Measurements from ENCODE around the gene FXYD6. TPM values are rescaled to one million over a fixed set of nuclear protein-coding genes. Genes with fewer than 3 reads are reported as not detected.

FXYD6 gene
- total RNA-seq, 1 donor from 2014 or later = not detected

DNA sequence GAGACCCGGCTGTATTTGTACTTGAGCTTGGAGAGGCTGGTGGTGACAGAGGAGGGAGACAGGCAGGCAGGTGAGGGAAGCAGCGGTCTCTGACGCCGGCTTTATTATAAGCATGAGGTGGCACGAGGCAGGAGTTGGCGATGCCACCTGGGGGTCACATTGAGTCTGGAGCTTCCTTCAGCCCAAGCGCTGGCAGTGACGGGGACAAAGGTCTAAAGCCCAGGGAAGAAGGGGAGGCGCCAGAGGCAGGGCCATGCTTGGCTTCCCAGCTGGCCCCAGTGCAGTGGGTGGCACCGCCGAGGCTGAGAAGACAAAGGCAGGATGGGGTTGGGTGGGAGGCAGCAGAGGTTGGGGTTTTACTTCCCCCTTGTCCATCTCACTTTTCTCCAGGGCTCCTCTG, 56.4 kb downstream of the FXYD6 start:
- ATAC-seq (ENCODE audit: low read depth) (no peak), DNase-seq (no peak)
- Mint-ChIP-seq H3K27me3 (peaks cover 9% of the 10 kb centered on the region), H3K4me3 (no peak overlapping the region), H3K9me3 (no peaks in the 10 kb centered on the region), H3K4me1 (peaks cover 70% of the 10 kb centered on the region), H3K36me3 (ENCODE audit: low read depth) (no peaks in the 10 kb centered on the region), H3K27ac (no peak overlapping the region)
- CTCF ChIA-PET = interaction anchor here (2.3 to 11.0 kb wide), 3 partner anchors 15 to 233 kb away, joined by 15 to 265 read pairs (median 110); no protein-coding TSS in a partner anchor
- intact Hi-C loops (cut with micrococcal nuclease) = loop anchor here (5.0 kb wide), 1 partner anchor 352 kb away; no protein-coding TSS in a partner anchor
- POLR2A ChIA-PET = interaction anchor here (0.6 to 6.6 kb wide), 4 partner anchors 8 to 1345 kb away, joined by 3 to 101 read pairs (median 3); no protein-coding TSS in a partner anchor
- TF ChIP-seq, protein P1, sequence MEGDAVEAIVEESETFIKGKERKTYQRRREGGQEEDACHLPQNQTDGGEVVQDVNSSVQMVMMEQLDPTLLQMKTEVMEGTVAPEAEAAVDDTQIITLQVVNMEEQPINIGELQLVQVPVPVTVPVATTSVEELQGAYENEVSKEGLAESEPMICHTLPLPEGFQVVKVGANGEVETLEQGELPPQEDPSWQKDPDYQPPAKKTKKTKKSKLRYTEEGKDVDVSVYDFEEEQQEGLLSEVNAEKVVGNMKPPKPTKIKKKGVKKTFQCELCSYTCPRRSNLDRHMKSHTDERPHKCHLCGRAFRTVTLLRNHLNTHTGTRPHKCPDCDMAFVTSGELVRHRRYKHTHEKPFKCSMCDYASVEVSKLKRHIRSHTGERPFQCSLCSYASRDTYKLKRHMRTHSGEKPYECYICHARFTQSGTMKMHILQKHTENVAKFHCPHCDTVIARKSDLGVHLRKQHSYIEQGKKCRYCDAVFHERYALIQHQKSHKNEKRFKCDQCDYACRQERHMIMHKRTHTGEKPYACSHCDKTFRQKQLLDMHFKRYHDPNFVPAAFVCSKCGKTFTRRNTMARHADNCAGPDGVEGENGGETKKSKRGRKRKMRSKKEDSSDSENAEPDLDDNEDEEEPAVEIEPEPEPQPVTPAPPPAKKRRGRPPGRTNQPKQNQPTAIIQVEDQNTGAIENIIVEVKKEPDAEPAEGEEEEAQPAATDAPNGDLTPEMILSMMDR (IDR thresholded peaks at IDR 0.05) = no peak

DNA sequence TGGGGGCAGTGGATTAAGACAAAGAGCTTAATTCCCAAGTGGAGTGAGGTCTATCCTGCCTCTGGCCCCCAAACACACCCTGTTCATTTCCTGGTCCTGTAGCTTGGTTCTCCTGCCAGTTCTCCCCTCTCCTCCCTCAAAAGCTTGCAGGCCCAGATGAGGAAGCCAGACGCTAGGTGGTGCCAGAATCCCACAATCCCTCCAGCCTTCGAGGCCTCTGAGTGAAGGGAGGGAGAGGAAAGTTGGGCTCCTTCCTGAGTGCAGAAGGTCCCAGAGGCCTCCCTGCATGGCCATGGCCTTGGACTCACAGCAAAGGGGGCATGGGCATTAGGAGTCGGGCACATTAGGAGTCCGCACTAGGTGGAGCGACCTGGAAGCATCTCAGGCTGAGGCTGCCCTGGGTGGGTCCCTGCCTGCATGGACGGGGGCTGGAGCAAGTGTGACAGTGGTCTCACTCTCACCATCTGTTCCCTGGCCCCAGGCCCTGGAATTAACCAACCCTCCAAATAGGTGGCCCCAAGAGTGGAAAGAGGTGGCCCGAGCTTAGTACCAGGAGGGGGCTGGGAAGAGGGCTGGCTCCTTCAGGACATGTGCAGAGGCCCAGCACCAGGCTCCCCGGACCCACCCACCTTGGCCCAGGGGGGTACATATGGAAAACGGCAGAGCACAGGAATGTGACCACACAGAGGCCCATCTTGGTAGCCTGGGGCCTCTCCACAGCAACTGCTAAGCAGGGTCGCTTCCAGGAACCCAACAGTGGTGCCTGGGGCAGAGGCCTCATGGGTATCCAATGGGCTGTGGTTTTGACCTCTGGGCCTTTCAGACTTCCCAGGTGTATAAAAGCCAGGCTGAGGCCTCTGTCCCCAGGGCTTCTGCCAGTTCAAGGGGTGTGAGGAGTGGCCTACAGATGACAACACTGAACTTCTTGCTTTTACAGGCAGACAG, 57.1 kb downstream of the FXYD6 start:
- H3K4me1 Mint-ChIP-seq = peaks cover 74% of the 10 kb centered on the region
- peaks cover 7% of the 10 kb centered on the region for H3K27me3 Mint-ChIP-seq
- no peaks in the 10 kb centered on the region for H3K36me3 Mint-ChIP-seq (ENCODE audit: low read depth)
- no peak for DNase-seq
- ATAC-seq (ENCODE audit: low read depth) = no peak
- intact Hi-C loops (cut with micrococcal nuclease) = loop anchor here (5.0 kb wide), 2 partner anchors 353 to 492 kb away; partner anchors contain the start of gene CEP164
- H3K27ac Mint-ChIP-seq = peak overlapping the region; percentile 97
- TF ChIP-seq, protein P1 (IDR thresholded peaks at IDR 0.05) = no peak
- H3K4me3 Mint-ChIP-seq = no peak overlapping the region
- ChIA-PET POLR2A (interaction anchor here (0.6 to 6.6 kb wide), 4 partner anchors 9 to 1346 kb away, joined by 3 to 101 read pairs (median 33); no protein-coding TSS in a partner anchor), CTCF (interaction anchor here (0.8 to 11.0 kb wide), 9 partner anchors 10 to 393 kb away, joined by 3 to 265 read pairs (median 15); no protein-coding TSS in a partner anchor)
- no peaks in the 10 kb centered on the region for H3K9me3 Mint-ChIP-seq

DNA sequence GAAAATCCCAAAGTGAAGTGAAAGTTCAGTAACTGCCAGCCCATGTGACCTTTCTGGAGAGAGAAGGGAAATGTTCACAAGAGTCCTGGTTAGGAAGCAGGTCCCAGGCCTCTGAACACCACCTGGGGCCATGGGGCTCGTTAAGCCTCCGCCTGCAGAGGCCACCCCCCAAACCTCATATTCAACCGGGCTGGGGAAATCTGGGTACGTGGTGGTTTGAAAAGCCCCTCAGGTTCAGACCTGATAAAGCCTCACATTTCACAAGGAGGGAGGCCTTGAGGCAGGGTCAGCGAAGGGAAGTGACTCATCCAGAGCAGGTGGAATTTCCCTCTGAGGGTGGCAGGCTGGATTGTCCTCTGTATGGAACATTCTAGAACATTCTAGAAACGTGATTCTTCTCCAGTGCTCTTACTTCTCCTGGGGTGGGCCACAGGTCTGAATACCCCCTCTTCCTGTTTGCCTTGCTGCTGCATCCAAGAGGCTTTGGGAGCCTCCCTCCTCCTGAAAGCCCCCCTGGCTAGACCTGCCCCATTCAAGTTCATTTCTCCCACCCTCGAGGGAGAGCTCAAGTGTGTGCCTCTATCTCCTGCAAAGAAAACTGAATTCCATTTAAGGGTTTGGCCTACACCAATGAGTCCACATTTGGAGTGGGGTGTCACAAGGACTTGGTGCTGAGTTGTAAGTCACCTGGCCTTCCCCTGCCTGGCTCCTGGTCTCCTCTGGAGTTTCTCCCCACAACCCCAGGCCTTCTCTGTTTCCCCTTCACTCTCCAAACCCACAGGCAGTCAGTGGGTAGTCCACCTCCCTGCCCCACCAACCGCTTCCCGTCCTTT, 58.2 kb downstream of the FXYD6 start:
- Mint-ChIP-seq H3K4me1 (peaks cover 74% of the 10 kb centered on the region), H3K4me3 (peak overlapping the region; percentile 88), H3K27ac (peak overlapping the region; percentile 97), H3K9me3 (no peaks in the 10 kb centered on the region), H3K27me3 (peaks cover 3% of the 10 kb centered on the region), H3K36me3 (ENCODE audit: low read depth) (no peaks in the 10 kb centered on the region)
- ChIA-PET POLR2A (interaction anchor here (0.7 to 6.6 kb wide), 15 partner anchors 10 to 587 kb away, joined by 3 to 132 read pairs (median 27); partner anchors contain the start of genes CEP164, IL10RA, PCSK7 and RNF214), CTCF (interaction anchor here (0.8 to 11.0 kb wide), 20 partner anchors 10 to 587 kb away, joined by 3 to 265 read pairs (median 4); no protein-coding TSS in a partner anchor)
- ATAC-seq (ENCODE audit: low read depth) = peak; percentile 10
- intact Hi-C loops (cut with micrococcal nuclease) = loop anchor here (5.0 kb wide), 1 partner anchor 491 kb away; the partner anchor contains the start of gene CEP164
- TF ChIP-seq, protein P1 (IDR thresholded peaks at IDR 0.05) = no peak
- no peak for DNase-seq

DNA sequence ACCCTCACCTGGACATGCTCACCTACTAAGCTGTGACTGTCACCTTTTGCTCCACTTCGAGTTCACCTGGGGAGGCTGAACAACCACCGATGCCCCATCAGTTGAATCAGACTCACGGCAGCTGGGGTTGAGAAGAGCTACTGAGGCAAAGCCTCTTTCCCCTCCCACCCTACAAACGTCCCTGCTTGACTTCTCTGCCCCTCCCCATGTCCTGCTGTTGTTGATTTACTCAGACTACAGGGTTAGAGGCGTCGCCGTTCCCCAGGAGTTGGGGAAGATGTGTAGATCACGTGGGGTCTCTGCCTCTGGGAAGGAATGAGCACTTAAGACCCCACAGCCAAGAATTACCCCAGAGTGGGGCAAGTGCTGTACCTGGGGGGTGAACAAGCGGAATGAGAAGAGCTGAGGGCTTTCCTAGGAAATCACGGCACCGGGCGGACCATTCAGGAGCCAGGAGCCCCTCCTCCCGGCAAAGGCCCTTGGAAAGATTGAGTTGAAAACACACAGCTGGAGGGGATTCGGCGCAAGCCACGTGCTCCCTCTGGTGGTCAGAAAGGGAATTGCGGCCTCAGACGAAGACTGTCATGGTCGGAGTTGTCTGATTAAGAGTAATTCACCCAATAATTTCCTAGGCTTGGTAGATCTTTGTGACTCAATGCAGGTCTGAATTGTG, 59.0 kb downstream of the FXYD6 start:
- peaks cover 75% of the 10 kb centered on the region for H3K4me1 Mint-ChIP-seq
- peak overlapping the region; percentile 88 for H3K4me3 Mint-ChIP-seq
- peak overlapping the region; percentile 97 for H3K27ac Mint-ChIP-seq
- H3K36me3 Mint-ChIP-seq (ENCODE audit: low read depth) = no peaks in the 10 kb centered on the region
- peak; percentile 17 for ATAC-seq (ENCODE audit: low read depth)
- peak; percentile 81 for DNase-seq
- TF ChIP-seq, protein P1 (IDR thresholded peaks at IDR 0.05) = peak; percentile 80
- POLR2A ChIA-PET = interaction anchor here (0.6 to 6.6 kb wide), 26 partner anchors 9 to 872 kb away, joined by 3 to 132 read pairs (median 6); partner anchors contain the start of genes ARCN1, CEP164, IL10RA and PCSK7
- no peaks in the 10 kb centered on the region for H3K9me3 Mint-ChIP-seq
- intact Hi-C loops (cut with micrococcal nuclease) = loop anchor here (1.0 to 5.0 kb wide), 2 partner anchors 10 to 490 kb away; partner anchors contain the start of gene CEP164
- CTCF ChIA-PET = interaction anchor here (0.9 to 11.0 kb wide), 22 partner anchors 8 to 590 kb away, joined by 3 to 265 read pairs (median 4); no protein-coding TSS in a partner anchor
- peaks cover 3% of the 10 kb centered on the region for H3K27me3 Mint-ChIP-seq
